GM23338 (cell line): ENCODE measurements around the gene DHRSX. TPM values are rescaled to one million over a fixed set of nuclear protein-coding genes. Genes with fewer than 3 reads are reported as not detected.
"Not testable (repeated sequence)": the region's sequence is repeated elsewhere in the genome, so short reads cannot be mapped to it uniquely, and the experiment has no call there.

Source experiments
- ATAC-seq: fragments of 200-7000 bp; cut with Tn5 transposase; 3 replicates; pipeline ENCODE4 v1.9.1; 2020
- DNase-seq: peaks from one replicate; pipeline ENCODE4 v3.0.0-alpha.2; 2015; ENCODE audit warnings: low spot score
- H2AFZ ChIP-seq: fragments of 200-600 bp; sonication (generic); 2 replicates; pipeline ENCODE4 v1.8.0; 2016; ENCODE audit warnings: antibody characterized with exemption, mild to moderate bottlenecking, moderate library complexity
- H3F3A ChIP-seq: fragments of 200-600 bp; sonication (generic); replicated peaks from 2 replicates; pipeline ENCODE4 v1.8.0; 2017; ENCODE audit warnings: antibody characterized with exemption, mixed run types, low read depth
- H3K27ac ChIP-seq: fragments of 200-600 bp; sonication (generic); 2 replicates; pipeline ENCODE4 v1.6.1; 2016; ENCODE audit warnings: low read depth
- H3K27me3 ChIP-seq: fragments of 200-600 bp; sonication (generic); 2 replicates; pipeline ENCODE4 v1.8.0; 2016; ENCODE audit warnings: mild to moderate bottlenecking, mixed run types, moderate library complexity; ENCODE audit not compliant: insufficient read depth
- H3K36me3 ChIP-seq: fragments of 200-600 bp; sonication (generic); 2 replicates; pipeline ENCODE4 v1.8.0; 2016; ENCODE audit warnings: mild to moderate bottlenecking; ENCODE audit not compliant: insufficient read depth
- H3K4me1 ChIP-seq: fragments of 200-600 bp; sonication (generic); 2 replicates; pipeline ENCODE4 v1.8.0; 2016; ENCODE audit warnings: mild to moderate bottlenecking, moderate library complexity; ENCODE audit not compliant: insufficient read depth
- H3K4me2 ChIP-seq: fragments of 200-600 bp; sonication (generic); 2 replicates; pipeline ENCODE4 v1.7.1; 2017; ENCODE audit warnings: mixed run types
- H3K4me3 ChIP-seq: fragments of 200-600 bp; sonication (generic); 2 replicates; pipeline ENCODE4 v1.6.1; 2016; ENCODE audit warnings: mixed run types
- H3K79me2 ChIP-seq: fragments of 200-600 bp; sonication (generic); replicated peaks from 2 replicates; pipeline ENCODE4 v1.8.0; 2017; ENCODE audit warnings: mild to moderate bottlenecking; ENCODE audit not compliant: insufficient read depth
- H3K9me2 ChIP-seq: fragments of 200-600 bp; sonication (generic); 2 replicates; pipeline ENCODE4 v1.8.0; 2017; ENCODE audit not compliant: insufficient read depth
- H4K20me1 ChIP-seq: fragments of 200-600 bp; sonication (generic); replicated peaks from 2 replicates; pipeline ENCODE4 v1.8.0; 2017; ENCODE audit warnings: mild to moderate bottlenecking; ENCODE audit not compliant: insufficient read depth
- H3K27ac Mint-ChIP-seq: 2 replicates; pipeline ENCODE4 v1.8.0; 2020; ENCODE audit warnings: inconsistent platforms, mild to moderate bottlenecking, moderate library complexity, mixed read lengths
- H3K27me3 Mint-ChIP-seq: 3 replicates; pipeline ENCODE4 v1.8.0; 2022; ENCODE audit warnings: low read depth, mild to moderate bottlenecking, moderate library complexity, mixed read lengths, inconsistent platforms; ENCODE audit not compliant: insufficient read depth, poor library complexity
- H3K36me3 Mint-ChIP-seq: 3 replicates; pipeline ENCODE4 v1.8.0; 2021; ENCODE audit warnings: low read depth, mild to moderate bottlenecking, inconsistent platforms, moderate library complexity, mixed read lengths
- H3K4me1 Mint-ChIP-seq: 3 replicates; pipeline ENCODE4 v1.8.0; 2020; ENCODE audit warnings: mild to moderate bottlenecking, inconsistent platforms, mixed read lengths
- H3K4me3 Mint-ChIP-seq: 3 replicates; pipeline ENCODE4 v1.8.0; 2021; ENCODE audit warnings: moderate library complexity, mild to moderate bottlenecking, inconsistent platforms, mixed read lengths
- H3K9me3 Mint-ChIP-seq: 3 replicates; pipeline ENCODE4 v1.8.0; 2020; ENCODE audit warnings: moderate library complexity, mild to moderate bottlenecking, inconsistent platforms, mixed read lengths
- CTCF ChIP-seq, 2 experiments: fragments of 200-600 bp in 1 of 2; sonication (generic) in 1 of 2; conservative IDR thresholded peaks; 2 replicates each; pipeline versions ENCODE4 v1.5.1 to v1.6.1; 2016 to 2017; ENCODE audit warnings: antibody characterized with exemption in 2 of 2, low read depth in 2 of 2, mild to moderate bottlenecking in 2 of 2, moderate library complexity in 1 of 2
- REST ChIP-seq: IDR thresholded peaks from one replicate; pipeline ENCODE4 v1.6.1; 2018; ENCODE audit warnings: antibody characterized with exemption; ENCODE audit not compliant: unreplicated experiment
- polyA plus RNA-seq: library from polyadenylated mRNA; unstranded; fragments of >200 nt; fragmentation: Nextera tagmentation; extraction: Ambion mirVana; gene quantifications from 2 replicates; pipeline ENCODE4 v1.2.1, GENCODE V29; 2016
- total RNA-seq: library from RNA; depleted of rRNA; stranded (reverse); fragments of >200 nt; shearing (Covaris generic); gene quantifications from 2 replicates; pipeline ENCODE4 v1.2.3, GENCODE V29; 2014

The DHRSX gene
- total and polyA plus RNA-seq, 2 experiments from 2014 or later, result 33.9 to 43.0 TPM

- no peak overlapping the region for H3K4me2 ChIP-seq
- H3K9me2 ChIP-seq, result peaks cover 7% of the 10 kb centered on the region; the same call in 1 of the 2 replicates
- peaks cover 3% of the 10 kb centered on the region for H3K27me3 Mint-ChIP-seq
- no peaks in the 10 kb centered on the region for H3K79me2 ChIP-seq
- H3K36me3 Mint-ChIP-seq, result peaks cover 36% of the 10 kb centered on the region
- H3K27ac ChIP-seq, result no peak overlapping the region
- no peak overlapping the region for H3K4me3 ChIP-seq
- peak; percentile 49 for DNase-seq
- ATAC-seq, result no peak
- no peaks in the 10 kb centered on the region for H3K4me1 Mint-ChIP-seq
- H3K36me3 ChIP-seq, result peaks cover 6% of the 10 kb centered on the region; the same call in 1 of the 2 replicates
- 0 out of 2 replicates have a peak, but pooled peaks cover 5% of the 10 kb centered on the region for H4K20me1 ChIP-seq
- peaks cover 17% of the 10 kb centered on the region for H3K9me3 Mint-ChIP-seq
- H3K27ac Mint-ChIP-seq, result no peak overlapping the region
- no peaks in the 10 kb centered on the region for H3F3A ChIP-seq
- H3K4me1 ChIP-seq, result no peaks in the 10 kb centered on the region
- H3K27me3 ChIP-seq, result no peaks in the 10 kb centered on the region
- TF ChIP-seq REST, result no peak
- TF ChIP-seq CTCF (conservative IDR thresholded peaks at IDR 0.05; ENCODE audit: low read depth in 2 of 2), result peak; percentile 28 to 37
- no peak overlapping the region for H3K4me3 Mint-ChIP-seq
- no peak overlapping the region for H2AFZ ChIP-seq
Measured at GRCh38 chrX:2360731-2361130, 140.0 kb downstream of the DHRSX start.

GRCh38 chrX:2359522-2359921 lies 141.3 kb downstream of the DHRSX start:
- DNase-seq, H3K27ac Mint-ChIP-seq, H3K27ac ChIP-seq, H3K36me3 ChIP-seq, H3K4me3 Mint-ChIP-seq, H3F3A ChIP-seq, ATAC-seq, H3K27me3 Mint-ChIP-seq, H3K9me2 ChIP-seq, H3K4me2 ChIP-seq, H3K4me3 ChIP-seq, H2AFZ ChIP-seq, H3K27me3 ChIP-seq, H3K4me1 Mint-ChIP-seq, H3K4me1 ChIP-seq, H4K20me1 ChIP-seq, H3K79me2 ChIP-seq: not testable (repeated sequence)
- Mint-ChIP-seq H3K36me3 (peaks cover 31% of the 10 kb centered on the region), H3K9me3 (peaks cover 15% of the 10 kb centered on the region)
